ENCODE measurements around the gene IL4. TPM values are rescaled to one million over a fixed set of nuclear protein-coding genes. Genes with fewer than 3 reads are reported as not detected.
"Not testable (repeated sequence)": the region's sequence is repeated elsewhere in the genome, so short reads cannot be mapped to it uniquely, and the experiment has no call there.

Gene IL4
- polyA plus RNA-seq, 1 donor: not detected

DNA sequence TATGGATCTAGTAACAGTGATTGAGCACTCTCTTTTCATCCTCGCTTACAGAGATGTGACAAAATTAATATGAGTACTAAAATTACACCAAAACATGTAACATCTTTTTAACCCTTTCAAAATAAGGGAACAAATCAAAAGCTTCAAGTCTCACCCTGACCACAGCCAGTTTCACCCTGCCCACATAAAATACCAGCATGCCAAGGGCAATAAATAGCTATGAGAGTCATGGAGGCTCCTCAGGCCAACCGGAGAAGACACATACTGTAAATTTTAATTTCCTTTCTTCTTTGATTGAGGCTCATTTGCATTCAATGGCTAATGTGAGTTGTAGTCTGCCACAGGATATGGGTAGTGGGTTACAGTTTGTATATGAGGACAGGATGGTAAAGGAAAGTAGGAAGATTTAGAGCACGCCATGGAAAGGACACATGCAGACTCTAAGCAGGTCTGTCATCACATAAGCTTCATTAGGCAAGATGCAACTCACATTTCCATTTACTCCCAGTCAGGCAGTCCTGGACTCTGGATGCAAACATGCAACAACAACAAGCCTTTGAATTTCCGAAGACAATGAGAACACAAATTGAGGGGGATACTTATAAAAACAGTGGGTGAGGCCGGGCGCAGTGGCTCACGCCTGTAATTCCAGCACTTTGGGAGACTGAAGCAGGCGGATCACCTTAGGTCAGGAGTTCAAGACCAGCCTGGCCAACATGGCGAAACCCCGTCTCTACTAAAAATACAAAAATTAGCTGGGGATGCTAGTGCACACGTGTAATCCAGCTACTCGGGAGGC is 11.3 kb downstream of the IL4 start:
- no peaks in the 10 kb centered on the region for H3K27me3 ChIP-seq (ENCODE audit: control insufficient read depth, insufficient read depth, low read length)
- WGBS (ENCODE audit: insufficient coverage, low lambda C conversion rate): 100% methylated on average over 1 of the region's 12 CpGs
- H3K4me1 ChIP-seq (ENCODE audit: control insufficient read depth, insufficient read depth, low read length): no peaks in the 10 kb centered on the region
- H3K27ac ChIP-seq (ENCODE audit: low read length): no peak overlapping the region
- no peak overlapping the region for H3K4me3 ChIP-seq (ENCODE audit: low read length)
- DNase-seq: no peak
- H3K36me3 ChIP-seq (ENCODE audit: control insufficient read depth, insufficient read depth, low read length): no peaks in the 10 kb centered on the region
- no peaks in the 10 kb centered on the region for H3K9me3 ChIP-seq (ENCODE audit: control insufficient read depth, low read depth, low read length)

DNA sequence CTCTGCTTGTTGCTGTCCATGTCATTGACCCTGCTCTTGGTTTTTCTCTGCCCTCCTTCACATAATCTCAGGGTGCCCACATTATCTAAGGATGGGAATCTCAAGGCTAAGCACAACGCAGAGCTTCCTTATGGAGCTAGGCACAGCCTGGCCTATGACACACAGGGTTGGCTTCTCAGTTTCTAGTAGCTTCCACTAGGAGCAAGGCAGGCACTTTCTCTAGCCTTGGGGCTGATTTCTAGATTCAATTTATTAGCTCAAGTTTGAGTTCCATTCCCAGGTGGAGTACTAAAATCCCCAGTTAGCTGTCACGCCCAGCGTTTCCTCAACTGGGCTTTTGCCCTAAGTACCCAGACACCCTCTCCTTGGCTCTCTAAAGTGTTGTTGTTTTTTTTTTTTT is 12.4 kb downstream of the IL4 start:
- Histone ChIP-seq H3K4me3 (ENCODE audit: low read length) (no peak overlapping the region), H3K36me3 (ENCODE audit: control insufficient read depth, insufficient read depth, low read length) (no peaks in the 10 kb centered on the region), H3K4me1 (ENCODE audit: control insufficient read depth, insufficient read depth, low read length) (no peaks in the 10 kb centered on the region), H3K27ac (ENCODE audit: low read length) (no peak overlapping the region), H3K9me3 (ENCODE audit: control insufficient read depth, low read depth, low read length) (no peaks in the 10 kb centered on the region), H3K27me3 (ENCODE audit: control insufficient read depth, insufficient read depth, low read length) (no peaks in the 10 kb centered on the region)
- no peak for DNase-seq
- WGBS (ENCODE audit: insufficient coverage, low lambda C conversion rate): no CpG with 5 or more reads among the region's 3 CpGs

DNA sequence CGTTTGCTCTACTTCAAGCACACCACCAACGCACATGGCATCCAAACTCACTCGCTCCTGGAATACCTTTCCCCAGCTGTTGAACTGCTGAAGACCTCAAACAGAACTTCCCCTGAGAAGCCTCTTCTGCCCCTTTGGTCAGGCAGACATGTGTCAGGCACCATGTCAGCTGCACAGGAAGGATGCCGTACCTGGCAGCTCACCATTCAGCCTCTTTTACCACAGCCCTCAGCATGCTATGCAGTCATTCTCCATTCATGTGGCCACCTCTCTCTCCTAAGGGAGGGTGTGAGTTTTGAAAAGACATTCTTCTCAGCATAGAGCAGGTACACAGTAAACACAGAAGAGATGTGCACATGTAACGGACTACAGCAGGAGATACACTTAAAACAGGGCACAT is 14.2 kb downstream of the IL4 start:
- Histone ChIP-seq H3K4me3 (ENCODE audit: low read length) (no peak overlapping the region), H3K4me1 (ENCODE audit: control insufficient read depth, insufficient read depth, low read length) (no peaks in the 10 kb centered on the region), H3K9me3 (ENCODE audit: control insufficient read depth, low read depth, low read length) (no peaks in the 10 kb centered on the region), H3K27ac (ENCODE audit: low read length) (no peak overlapping the region), H3K36me3 (ENCODE audit: control insufficient read depth, insufficient read depth, low read length) (no peaks in the 10 kb centered on the region), H3K27me3 (ENCODE audit: control insufficient read depth, insufficient read depth, low read length) (no peaks in the 10 kb centered on the region)
- no peak for DNase-seq
- no CpG with 5 or more reads among the region's 5 CpGs for WGBS (ENCODE audit: insufficient coverage, low lambda C conversion rate)

DNA sequence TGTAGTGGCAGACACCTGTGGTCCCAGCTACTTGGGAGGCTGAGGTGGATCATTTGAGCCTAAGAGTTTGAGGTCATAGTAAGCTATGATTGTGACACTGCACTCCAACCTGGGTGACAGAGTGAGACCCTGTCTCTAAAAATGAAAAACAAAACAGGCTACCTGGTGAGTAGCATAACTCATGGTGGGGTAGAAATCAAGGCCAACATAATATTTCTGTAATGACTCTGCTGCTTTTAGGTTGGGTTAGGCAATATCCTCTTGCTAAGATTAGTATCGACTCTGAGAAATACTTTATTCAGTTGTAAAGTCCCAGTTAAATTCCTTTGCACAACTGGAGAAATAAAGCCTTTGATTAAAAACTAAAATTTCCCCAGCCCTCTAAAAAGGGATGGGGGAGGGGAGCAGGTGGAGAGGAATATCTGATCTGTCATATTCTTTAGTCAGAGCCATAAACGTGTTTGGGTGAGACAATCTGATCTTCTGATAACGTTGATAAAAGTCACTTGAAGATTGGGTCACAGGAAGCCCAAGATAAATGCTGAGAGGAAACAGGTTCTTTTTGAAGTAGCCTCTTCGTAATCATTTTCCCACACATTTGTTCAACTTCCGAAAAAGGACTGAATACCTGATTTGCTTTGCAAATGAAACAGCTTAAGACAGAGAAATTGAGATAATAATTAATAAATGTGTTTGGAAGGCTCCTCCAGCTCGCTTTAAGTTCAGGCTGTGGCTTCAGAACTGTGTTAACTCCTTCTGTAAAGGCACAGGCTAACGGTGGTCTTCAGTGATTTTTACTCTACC is 14.9 kb downstream of the IL4 start:
- H3K27ac ChIP-seq (ENCODE audit: low read length): no peak overlapping the region
- H3K4me1 ChIP-seq (ENCODE audit: control insufficient read depth, insufficient read depth, low read length): no peaks in the 10 kb centered on the region
- H3K36me3 ChIP-seq (ENCODE audit: control insufficient read depth, insufficient read depth, low read length): no peaks in the 10 kb centered on the region
- WGBS (ENCODE audit: insufficient coverage, low lambda C conversion rate): 49% methylated on average over 3 of the region's 7 CpGs
- no peak for DNase-seq
- H3K9me3 ChIP-seq (ENCODE audit: control insufficient read depth, low read depth, low read length): no peaks in the 10 kb centered on the region
- no peak overlapping the region for H3K4me3 ChIP-seq (ENCODE audit: low read length)
- no peaks in the 10 kb centered on the region for H3K27me3 ChIP-seq (ENCODE audit: control insufficient read depth, insufficient read depth, low read length)

DNA sequence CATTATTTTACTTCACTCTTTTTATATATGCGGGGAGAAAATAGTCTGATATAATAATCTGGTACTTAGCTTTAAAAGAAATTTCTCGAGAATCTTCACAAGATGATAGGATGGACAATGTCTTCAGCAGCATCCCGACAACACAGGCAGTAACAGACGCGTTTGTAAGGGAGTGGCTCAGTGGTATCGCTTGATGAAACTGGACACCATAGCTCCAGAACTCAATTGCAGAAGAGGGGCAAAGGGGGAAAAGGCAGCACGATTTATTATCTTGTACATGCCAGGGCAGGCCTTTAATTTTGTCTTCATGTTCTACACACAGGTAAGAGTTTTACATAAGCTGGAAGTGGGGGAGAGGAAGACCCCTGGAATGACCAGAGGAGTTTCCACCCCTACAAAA is 15.7 kb downstream of the IL4 start:
- Histone ChIP-seq H3K4me1 (ENCODE audit: control insufficient read depth, insufficient read depth, low read length) (no peaks in the 10 kb centered on the region), H3K27ac (ENCODE audit: low read length) (no peak overlapping the region), H3K9me3 (ENCODE audit: control insufficient read depth, low read depth, low read length) (no peaks in the 10 kb centered on the region), H3K27me3 (ENCODE audit: control insufficient read depth, insufficient read depth, low read length) (no peaks in the 10 kb centered on the region), H3K36me3 (ENCODE audit: control insufficient read depth, insufficient read depth, low read length) (no peaks in the 10 kb centered on the region), H3K4me3 (ENCODE audit: low read length) (no peak overlapping the region)
- no peak for DNase-seq
- WGBS (ENCODE audit: insufficient coverage, low lambda C conversion rate): 67% methylated on average over 3 of the region's 7 CpGs

GRCh38 chr5:132690156-132690555 is 16.4 kb downstream of the IL4 start:
- H3K36me3 ChIP-seq (ENCODE audit: control insufficient read depth, insufficient read depth, low read length): no peaks in the 10 kb centered on the region
- no peaks in the 10 kb centered on the region for H3K27me3 ChIP-seq (ENCODE audit: control insufficient read depth, insufficient read depth, low read length)
- WGBS (ENCODE audit: insufficient coverage, low lambda C conversion rate): no CpG with 5 or more reads among the region's 3 CpGs
- no peaks in the 10 kb centered on the region for H3K9me3 ChIP-seq (ENCODE audit: control insufficient read depth, low read depth, low read length)
- DNase-seq: no peak
- no peak overlapping the region for H3K4me3 ChIP-seq (ENCODE audit: low read length)
- no peak overlapping the region for H3K27ac ChIP-seq (ENCODE audit: low read length)
- H3K4me1 ChIP-seq (ENCODE audit: control insufficient read depth, insufficient read depth, low read length): no peaks in the 10 kb centered on the region

DNA sequence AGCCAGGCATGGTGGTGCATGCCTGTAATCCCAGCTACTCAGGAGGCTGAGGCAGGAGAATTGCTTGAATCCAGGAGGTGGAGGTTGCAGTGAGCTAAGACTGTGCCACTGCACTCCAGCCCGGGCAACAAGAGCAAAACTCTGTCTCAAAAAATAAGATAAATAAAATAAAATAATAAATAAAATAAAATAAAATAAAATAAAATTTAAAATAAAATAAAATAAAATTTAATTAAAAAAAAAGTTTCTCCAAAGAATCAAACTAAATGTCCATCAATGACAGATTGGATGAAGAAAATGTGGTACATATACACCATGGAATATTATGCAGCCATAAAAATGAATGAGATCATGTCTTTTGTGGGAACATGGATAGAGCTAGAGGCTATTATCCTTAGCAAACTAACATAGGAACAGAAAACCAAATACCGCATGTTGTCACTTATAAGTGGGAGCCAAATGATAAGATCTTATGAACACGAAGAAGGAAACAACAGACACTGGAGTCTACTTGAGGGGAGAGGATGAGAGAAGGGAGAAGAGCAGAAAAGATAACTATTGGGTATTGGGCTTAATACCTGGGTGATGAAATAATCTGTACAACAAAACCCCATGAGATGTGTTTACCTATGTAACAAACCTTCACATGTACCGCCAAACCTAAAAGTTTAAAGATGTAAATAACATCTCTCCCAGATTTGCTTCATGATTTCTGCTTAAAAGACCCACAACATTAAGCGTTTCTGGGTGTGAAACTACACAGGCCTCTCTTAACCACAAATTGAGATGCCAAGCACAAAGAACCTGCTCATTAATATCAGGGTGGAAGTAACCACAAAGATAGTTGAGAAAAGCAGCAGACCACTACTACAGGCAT is 18.2 kb downstream of the IL4 start:
- not testable (repeated sequence) for H3K36me3 ChIP-seq (ENCODE audit: control insufficient read depth, insufficient read depth, low read length); DNase-seq; H3K27ac ChIP-seq (ENCODE audit: low read length); H3K4me1 ChIP-seq (ENCODE audit: control insufficient read depth, insufficient read depth, low read length); H3K9me3 ChIP-seq (ENCODE audit: control insufficient read depth, low read depth, low read length); H3K4me3 ChIP-seq (ENCODE audit: low read length); H3K27me3 ChIP-seq (ENCODE audit: control insufficient read depth, insufficient read depth, low read length)
- 60% methylated on average over 1 of the region's 5 CpGs for WGBS (ENCODE audit: insufficient coverage, low lambda C conversion rate)

GRCh38 chr5:132692632-132692967 is 18.8 kb downstream of the IL4 start:
- H3K27ac ChIP-seq (ENCODE audit: low read length): no peak overlapping the region
- no peaks in the 10 kb centered on the region for H3K9me3 ChIP-seq (ENCODE audit: control insufficient read depth, low read depth, low read length)
- peaks cover 2% of the 10 kb centered on the region for H3K36me3 ChIP-seq (ENCODE audit: control insufficient read depth, insufficient read depth, low read length)
- H3K4me1 ChIP-seq (ENCODE audit: control insufficient read depth, insufficient read depth, low read length): no peaks in the 10 kb centered on the region
- no peak overlapping the region for H3K4me3 ChIP-seq (ENCODE audit: low read length)
- DNase-seq: no peak
- H3K27me3 ChIP-seq (ENCODE audit: control insufficient read depth, insufficient read depth, low read length): no peaks in the 10 kb centered on the region

DNA sequence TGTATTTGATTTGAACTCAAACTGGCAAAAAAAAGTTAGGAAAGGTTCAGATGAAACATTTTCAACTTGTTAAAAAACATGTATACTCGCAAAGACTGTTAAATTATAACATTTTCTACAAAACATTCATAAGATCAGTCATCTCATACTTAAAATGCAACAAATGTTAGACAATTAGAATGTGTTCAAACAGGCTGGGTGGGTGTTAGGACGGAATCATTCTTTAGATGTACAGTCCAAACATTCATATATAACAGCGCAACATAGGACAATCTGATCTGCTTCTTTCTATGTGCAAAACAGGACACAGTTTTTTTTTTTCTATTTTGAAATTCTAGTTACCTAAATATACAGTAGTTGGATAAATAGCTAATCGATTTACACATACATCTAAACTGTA is 22.2 kb downstream of the IL4 start:
- DNase-seq: no peak
- Histone ChIP-seq H3K27me3 (ENCODE audit: control insufficient read depth, insufficient read depth, low read length) (no peaks in the 10 kb centered on the region), H3K4me3 (ENCODE audit: low read length) (no peak overlapping the region), H3K9me3 (ENCODE audit: control insufficient read depth, low read depth, low read length) (no peaks in the 10 kb centered on the region), H3K36me3 (ENCODE audit: control insufficient read depth, insufficient read depth, low read length) (peaks cover 8% of the 10 kb centered on the region), H3K27ac (ENCODE audit: low read length) (no peak overlapping the region), H3K4me1 (ENCODE audit: control insufficient read depth, insufficient read depth, low read length) (no peaks in the 10 kb centered on the region)
- WGBS (ENCODE audit: insufficient coverage, low lambda C conversion rate): 100% methylated on average over 2 of the region's 4 CpGs

GRCh38 chr5:132704875-132705274 is 31.1 kb downstream of the IL4 start:
- 88% methylated on average over 1 of the region's 1 CpG for WGBS (ENCODE audit: insufficient coverage, low lambda C conversion rate)

More at GRCh38 chr5:132704875-132705274, 31.1 kb downstream of the IL4 start:
- Histone ChIP-seq H3K36me3 (ENCODE audit: control insufficient read depth, insufficient read depth, low read length) (peaks cover 8% of the 10 kb centered on the region), H3K9me3 (ENCODE audit: control insufficient read depth, low read depth, low read length) (no peaks in the 10 kb centered on the region), H3K4me1 (ENCODE audit: control insufficient read depth, insufficient read depth, low read length) (no peaks in the 10 kb centered on the region), H3K27ac (ENCODE audit: low read length) (no peak overlapping the region), H3K27me3 (ENCODE audit: control insufficient read depth, insufficient read depth, low read length) (no peaks in the 10 kb centered on the region), H3K4me3 (ENCODE audit: low read length) (no peak overlapping the region)
- DNase-seq: no peak

Data from large intestine (tissue), 3 donors.